Limb (tissue), 2 donors: ENCODE results near the gene PYY.
"Not testable (repeated sequence)": the region's sequence is repeated elsewhere in the genome, so short reads cannot be mapped to it uniquely, and the experiment has no call there.

Source experiments
- DNase-seq, 2 donors: peaks; one replicate each; pipeline ENCODE4 v3.0.0-alpha.2; 2016; ENCODE audit errors: extremely low spot score in 2 of 2

Gene PYY

DNA sequence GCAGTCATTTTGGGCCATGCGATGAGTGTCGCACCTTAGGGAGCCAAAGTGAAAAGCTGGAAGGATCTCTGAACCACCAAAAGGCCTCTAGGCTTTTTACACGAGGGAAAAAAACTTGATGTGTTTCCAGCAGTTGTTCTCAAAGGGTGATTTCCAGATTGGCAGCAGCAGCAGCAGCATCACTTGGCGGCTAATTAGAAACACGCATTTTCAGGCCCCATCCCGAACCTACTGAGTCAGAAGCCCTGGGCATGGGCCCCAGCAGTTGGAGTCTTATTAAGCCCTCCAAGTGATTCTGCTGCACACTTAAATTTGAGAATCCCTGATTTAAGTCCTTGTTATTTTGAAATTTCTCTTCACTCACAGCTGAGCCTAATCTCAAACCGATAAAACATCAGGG is 25.3 kb upstream of the PYY start:
- DNase-seq, result no peak

DNA sequence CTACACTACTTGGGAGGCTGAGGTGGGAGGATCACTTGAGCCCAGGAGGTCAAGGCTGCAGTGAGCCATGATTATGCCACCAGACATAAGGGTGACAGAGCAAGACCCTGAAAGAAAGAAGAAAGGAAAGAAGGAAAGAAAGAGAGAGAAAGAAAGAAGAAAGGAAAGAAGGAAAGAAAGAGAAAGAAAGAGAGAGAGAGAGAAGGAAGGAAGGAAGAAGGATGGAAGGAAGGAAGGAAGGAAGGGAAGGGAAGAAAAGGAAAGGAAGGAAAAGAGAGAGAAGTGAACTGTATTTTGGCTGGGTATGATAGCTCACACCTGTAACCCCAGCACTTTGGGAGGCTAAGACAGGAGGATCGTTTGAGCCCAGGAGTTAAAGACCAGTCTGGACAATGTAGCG is 24.3 kb upstream of the PYY start:
- no peak for DNase-seq

DNA sequence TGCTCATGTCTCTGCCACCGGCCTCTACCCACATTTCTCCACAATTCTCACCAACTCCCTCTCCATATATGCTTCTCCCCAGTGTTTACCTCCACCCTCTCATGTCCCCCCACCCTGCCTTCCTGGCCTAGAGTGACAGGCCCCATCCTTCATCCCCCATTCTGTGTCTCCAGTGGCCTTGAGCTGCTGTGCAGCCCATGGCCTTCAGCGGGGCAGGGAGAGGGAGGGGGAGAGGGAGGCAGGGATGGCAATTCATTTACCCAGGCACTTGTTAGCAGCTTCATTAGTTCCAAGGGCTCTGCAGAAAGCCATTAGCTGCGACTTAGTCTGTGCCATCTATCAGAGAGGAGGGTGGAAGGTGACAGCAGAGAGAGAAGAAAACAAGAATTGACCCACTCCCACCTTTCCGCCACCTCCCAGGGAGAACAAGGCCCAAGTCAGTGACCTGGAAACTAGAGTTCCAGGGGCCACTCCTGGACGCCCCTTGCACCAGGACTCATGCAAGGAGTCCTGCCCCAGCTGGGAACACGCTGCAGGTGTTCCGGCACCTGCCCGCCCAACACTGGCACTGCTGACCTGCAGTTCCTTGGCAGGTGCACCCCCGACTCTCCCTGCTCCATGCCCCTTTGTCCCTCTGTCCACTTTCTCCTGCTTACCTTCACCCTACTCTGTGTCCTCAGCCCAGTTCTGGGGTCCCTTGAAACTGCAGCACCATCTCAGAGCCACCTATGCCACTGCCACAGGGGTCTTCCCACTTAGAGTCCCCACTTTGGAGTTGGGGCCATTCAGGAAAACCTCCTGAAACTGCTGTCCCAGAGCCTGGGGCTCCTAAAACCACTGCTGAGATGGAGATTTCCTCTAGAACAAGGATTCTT is 23.5 kb upstream of the PYY start:
- DNase-seq, result no peak

DNA sequence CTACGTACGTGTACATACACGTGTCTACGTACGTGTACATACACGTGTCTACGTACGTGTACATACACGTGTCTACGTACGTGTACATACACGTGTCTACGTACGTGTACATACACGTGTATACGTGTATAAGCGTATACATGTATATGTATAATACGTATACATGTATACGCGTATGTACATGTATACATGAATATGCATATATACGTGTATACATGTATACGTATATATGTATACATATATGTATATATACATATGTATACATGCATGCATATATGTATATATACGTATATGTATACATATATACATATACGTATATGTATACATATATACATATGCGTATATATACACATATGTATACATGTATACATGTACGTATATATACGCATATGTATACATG is 22.2 kb upstream of the PYY start:
- no peak for DNase-seq

DNA sequence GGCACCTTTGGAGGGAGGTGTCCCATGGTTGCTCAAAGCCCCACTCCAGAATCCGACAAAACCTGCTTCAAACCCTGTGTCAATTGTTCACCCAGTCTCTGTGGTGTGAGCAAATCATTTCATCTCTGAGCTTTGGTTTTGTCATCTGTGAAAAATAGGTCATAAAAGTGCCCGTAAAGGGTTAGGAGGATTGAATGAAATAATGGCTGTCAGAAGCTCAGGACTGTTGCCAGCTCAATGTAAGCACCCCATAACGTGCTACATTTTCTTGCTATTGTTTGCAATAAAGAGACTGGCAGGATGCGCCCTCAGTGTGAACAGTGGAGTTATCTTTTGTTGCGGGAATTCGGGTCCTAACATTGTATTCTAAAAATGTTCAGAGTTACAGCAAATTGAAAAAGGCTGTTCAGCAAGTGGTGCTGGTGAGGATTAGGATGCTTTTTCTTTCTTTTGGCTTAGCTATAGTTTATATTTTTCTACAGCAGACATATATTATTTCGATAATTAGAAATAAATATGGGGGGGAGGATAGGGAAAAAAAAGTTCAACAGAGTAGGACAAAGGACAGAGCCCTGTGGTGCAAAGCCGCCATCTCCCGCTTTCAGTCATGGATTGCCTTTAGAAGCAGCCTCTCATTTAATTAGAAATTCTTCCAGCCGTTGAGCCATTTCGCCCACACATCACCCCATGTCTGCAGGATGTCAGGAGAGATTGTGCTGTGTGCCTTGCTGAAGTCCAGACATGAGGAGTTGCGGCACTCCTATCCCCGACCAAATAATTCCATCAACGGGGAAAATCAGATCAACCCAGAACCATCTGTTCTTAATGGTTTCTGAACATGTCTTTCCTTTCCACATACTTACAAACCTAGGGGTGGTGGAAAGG is 20.9 kb upstream of the PYY start:
- DNase-seq, result no peak

DNA sequence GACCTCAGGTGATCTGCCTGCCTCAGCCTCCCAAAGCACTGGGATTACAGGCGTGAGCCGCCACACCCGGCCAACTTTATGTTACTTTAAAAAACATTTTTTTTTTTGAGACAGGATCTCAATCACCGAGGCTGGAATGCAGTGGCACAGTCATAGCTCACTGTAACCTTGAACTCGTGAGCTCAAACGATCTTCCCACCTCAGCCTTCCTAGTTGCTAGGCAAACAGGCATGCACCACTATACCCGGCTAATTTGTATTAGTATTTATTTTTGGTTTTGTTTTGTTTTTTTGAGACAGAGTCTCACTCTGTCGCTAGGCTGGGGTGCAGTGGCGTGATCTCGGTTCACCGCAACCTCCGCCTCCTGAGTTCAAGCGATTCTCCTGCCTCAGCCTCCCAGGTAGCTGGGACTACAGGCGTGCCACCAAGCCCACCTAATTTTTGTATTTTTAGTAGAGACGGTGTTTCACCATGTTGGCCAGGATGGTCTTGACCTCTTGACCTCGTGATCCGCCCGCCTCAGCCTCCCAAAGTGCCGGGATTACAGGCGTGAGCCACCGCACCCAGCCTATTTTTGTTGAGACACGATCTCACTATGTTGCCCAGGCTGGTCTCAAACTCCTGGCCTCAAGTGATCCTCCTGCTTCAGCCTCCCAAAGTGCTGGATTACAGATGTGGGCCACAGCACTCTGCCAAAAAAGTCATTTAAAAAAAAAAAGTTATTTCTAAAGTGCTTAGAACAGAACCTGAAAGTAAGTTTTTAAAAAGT is 18.9 kb upstream of the PYY start:
- not testable (repeated sequence) for DNase-seq

DNA sequence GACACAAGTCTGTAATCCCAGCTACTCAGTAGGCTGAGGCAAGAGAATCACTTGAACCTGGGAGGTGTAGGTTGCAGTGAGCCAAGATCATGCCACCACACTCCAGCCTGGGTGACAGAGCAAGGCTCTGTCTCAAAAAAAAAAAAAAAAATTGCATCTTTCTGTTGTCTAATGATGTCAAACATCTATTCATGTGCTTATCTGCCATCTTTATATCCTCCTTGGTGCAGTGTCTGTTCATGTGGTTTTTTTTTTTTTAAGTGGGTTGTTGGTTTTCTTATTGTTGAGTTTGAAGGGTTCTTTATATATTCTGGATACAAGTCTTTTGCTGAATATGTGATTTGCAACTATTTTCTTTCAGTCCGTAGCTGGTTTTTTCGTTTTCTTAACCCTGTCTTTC is 17.7 kb upstream of the PYY start:
- not testable (repeated sequence) for DNase-seq

DNA sequence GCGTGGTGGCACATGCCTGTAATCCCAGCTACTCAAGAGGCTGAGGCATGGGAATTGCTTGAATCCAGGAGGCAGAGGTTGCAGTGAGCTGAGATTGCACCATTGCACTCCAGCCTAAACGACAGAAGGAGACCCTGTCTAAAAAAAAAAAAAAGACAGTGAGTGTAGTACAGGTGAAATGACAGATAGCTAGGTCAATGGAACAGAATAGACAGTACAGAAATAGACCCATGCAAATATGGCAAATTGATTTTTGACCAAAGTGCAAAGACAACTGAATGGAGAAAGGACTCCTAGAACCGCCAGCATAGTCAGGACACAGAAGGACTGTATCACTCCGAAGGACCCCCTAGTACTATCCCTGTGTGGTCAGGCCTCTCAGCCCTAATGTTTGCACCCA is 16.6 kb upstream of the PYY start:
- DNase-seq, result no peak

DNA sequence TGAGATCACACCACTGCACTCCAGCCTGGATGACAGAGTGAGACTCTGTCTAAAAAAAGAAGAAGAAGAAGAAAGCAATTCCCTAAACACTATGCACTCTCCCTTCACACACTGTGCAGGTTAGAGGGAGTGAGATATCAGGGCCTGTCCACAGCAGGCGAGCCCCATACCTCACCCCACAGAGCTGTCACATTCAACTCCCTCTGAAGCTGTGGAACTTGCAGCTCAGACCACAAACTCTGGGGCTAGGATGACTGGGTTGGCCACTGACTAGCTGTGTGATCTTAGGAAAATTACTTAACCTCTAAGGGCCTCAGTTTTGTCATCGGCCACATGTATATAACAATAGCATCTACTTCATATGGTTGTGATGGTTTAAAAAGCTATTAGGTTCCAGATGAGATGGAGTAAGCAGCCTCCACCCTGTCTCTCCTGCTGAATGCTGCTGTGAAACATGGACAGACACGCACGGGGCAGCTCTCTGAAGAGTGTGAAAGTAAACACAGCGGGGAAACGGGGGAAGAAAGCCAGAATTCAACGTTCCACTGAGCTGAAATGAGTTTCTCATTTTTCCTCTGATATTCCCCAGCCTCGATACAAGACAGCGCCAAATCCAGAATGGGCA is 13.6 kb upstream of the PYY start:
- no peak for DNase-seq

DNA sequence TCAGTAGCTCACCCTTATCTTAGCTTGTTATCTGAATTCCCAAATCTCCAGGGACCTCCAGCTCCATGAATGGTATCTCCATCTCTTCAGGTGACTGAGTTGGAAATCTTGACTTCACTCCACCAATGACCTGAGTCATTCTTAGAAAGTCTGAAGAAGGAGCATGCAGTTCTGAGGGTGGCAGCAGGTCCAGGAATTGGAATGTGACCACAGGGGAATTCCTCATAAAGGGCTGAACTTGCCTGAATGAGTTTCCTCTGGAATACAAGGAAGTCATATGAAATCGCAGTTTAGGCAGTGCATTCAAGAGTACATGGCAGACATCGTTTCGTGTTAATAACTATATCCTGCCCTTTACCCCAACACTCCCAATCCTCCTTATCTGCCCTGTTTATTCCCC is 12.5 kb upstream of the PYY start:
- no peak for DNase-seq

DNA sequence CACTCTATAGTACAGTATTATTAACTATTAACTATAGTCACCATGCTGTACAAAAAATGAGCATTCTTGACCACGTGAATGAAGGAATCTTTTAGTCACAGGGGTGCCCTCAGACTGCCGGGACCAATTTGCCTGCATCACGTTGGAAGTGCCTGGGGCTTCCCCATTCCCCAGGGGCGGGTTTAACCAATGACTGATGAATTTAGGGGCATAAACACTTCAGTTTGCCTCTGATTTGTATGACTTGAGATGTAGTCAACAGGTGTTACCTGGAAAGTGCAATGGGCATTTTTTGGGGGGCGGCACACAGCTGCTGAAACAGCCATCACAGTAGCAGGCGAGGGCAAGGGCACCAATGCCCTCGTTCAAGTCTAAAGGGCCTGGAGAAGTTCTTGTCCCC is 8.7 kb upstream of the PYY start:
- DNase-seq, result no peak

DNA sequence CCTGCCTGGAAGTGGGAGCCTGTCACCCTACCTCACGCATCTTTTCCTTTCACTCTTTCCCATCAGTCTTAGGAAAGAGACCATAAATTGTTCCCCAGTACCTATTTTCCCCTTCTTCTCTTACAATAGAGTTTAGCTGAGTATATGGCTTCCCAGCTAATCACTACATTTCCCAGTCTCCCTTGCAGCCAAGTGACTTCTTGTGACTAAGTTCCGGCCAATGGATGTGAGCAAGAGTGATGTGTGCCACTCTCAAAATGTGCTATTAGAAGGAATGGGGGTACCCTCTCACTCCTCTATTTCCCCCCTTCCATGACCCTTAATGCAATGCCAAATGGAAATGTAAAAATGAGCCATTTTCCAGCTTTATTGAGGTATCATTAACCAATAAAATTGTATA is 8.2 kb upstream of the PYY start:
- DNase-seq, result no peak

DNA sequence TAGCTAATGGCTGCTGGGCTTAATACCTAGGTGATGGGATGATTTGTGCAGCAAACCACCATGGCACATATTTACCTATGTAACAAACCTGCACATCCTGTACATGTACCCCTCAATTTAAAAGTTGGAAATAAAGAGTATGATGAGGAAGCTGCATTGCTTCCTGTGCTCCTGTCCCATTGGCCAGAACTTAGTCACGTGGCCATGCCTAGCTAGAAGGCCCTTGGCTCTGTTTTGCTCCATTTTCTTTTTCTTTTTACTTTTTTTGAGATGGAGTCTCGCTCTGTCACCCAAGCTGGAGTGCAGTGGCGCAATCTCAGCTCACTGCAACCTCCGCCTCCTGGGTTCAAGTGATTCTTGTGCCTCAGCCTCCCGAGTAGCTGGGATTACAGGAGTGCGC is 7.6 kb upstream of the PYY start:
- not testable (repeated sequence) for DNase-seq

DNA sequence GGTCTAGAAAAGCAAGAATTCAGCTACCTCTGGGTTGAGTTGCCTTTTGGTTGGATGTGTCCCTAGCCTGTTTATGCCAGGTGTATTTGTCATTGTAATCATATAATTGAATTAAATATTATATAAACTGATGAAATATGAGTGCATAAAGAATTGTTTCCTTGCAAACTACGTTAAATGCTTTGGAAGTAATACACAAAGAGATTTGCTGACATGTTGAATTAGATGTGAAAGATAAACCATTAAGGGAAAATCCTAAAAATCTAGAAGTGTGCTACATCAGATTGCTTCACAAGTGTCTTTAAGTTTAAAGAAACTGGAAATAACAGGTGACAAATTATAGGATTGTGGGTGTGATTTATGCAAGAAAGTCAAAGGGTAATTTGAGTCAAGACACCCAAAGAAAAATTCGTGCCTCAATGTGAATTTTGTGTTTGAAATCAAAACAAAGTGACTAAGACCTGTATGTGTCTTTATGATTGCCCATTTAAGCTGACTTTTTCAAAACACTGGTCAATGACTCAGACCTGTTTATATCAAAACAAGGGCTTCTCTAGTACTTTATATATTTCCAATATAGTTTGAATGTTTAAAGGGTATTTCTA is 5.1 kb upstream of the PYY start:
- no peak for DNase-seq

DNA sequence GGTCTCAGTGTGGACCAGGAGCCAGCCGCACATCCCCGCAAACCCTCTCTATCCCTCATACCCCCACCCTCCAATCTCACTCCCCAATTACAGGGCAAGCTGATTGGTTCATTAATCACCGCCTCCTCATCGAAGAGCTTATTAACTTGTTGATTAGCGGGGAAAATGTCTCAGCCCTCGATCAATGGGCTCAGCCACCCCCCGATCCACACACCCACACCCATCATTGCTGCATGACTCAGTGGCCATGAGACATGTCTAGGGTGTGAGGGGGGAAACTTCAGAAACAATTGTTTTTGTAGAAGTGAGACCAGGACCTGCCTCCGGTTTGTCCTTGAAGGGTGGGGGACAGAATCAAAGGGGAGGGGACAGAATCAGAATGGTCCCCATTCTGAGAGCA is 2.5 kb upstream of the PYY start:
- DNase-seq, result no peak

DNA sequence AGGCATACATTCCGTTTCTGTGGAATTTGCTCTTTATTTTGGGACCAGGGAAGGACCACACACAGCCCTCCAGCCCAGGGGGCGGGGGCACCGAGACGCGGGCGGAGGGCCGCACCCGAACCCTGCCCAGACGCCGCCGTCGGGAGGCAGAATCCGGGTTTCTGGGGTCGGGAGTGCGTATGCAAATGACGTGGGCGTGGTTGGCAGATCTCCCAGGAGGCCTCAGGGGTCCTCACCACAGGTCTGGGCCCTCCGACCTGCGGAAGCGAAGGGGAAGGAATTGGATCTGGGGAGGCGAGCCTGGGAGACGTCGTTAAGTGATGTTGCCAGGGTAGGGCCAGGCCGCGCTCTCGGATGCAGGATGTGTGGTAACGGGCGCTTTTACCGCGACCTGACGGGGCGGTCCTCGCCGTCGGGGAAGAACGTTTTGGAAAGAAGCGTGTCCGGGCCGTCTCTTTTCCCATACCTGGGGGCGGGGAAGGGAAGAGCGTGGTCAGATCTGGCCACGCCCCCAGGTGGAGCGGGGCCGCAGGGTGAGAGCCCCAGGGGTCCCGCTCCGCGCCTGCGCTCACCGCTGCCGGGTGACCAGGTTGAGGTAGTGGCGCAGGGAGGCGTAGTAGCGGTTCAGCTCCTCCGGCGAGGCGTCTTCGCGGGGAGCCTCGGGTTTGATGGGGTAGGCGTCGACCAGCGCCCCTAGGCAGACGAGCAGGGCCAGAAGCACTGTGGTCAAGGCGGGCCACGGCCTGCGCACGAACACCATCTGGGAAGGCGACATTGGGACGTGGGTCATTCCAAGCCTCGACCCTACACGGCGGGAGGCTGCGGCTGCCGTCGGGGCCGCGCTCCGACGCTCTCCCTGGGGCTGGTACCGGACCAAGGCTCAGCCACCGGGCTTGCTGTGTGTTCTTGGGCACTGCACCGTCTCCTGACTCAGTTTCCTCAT is 745 bp downstream of the PYY start:
- no peak for DNase-seq

DNA sequence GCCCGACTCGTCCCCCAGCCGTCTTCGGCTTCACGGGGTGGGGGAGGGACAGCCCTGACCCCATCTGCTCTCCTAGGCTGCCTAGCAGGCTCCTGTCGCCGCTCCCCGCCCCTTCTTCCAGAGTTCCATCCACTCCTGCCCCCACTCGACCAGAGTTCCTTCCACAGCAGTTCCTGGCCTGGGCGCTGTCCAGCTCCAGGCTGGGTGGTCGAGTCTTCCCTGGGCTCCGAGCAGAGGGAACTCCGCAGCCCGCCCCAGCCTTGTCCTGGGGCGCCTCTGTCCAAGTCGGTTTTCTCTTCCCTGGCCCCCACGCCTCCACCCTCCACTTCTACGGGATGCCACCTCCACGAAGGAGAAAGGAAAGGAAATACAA is 1.4 kb downstream of the PYY start:
- DNase-seq, result peak in 1 of 2 donors; percentile 54

DNA sequence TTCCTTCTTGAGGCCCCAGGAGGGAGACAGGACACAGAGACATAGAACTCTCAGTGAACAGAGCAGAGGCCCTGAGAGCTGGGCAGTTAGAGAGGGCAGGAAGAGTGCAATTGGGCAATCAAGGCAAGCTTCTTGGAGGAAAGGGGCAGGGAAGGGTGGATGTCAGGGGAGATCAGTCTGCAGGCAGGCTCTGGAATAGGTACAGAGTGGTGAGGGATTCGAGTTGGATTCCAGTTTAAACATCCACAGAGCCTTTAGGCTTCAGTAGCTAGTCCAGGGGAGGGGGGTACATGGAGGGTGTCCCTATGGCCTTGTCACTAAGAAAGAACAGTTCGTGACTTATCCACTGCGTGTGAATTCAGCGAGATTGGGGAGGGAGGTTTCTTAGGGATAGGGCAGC is 2.0 kb downstream of the PYY start:
- no peak for DNase-seq

DNA sequence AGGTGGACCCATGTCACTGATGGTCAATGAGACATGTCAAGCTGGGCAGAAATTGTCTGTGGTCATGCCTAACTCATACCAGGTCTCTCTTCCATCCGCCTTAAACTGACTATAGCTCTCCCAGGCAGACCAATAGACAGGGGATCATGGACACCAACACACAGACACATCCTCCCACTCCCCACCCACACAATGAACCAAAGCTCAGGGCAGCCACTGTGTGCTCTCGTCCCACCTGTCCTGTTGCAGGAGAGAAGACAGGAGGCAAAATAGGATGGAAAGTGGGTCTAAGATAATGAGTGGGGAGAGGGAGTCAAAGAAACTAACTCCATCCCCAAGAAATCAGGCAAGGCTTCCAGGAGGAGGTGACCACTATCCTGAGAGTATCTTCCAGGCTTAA is 3.2 kb downstream of the PYY start:
- no peak for DNase-seq

DNA sequence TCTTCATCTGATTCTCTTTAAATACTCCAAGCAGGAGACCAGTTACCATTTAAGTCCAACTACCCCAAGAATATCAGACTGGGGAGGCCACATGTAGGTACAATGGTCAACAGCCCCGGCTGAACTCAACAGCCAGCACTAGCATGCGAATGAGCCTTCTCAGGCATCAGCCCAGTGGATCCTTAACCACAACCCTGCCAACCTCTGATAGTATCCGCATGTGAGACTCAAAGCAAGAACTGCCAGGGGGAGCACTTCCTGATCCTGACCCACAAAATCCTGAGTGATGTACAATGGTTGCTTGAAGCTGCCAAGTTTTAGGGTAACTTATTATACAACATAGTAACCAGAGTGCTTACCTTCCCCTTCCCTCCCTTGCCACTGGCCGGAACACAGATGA is 4.0 kb downstream of the PYY start:
- no peak for DNase-seq
